HepG2 (cell line): ENCODE results near the gene PKP3. TPM values are rescaled to one million over a fixed set of nuclear protein-coding genes. Genes with fewer than 3 reads are reported as not detected.

Experiments
- EP300 ChIP-seq, 3 experiments: sonication (generic) in 1 of 3; formaldehyde crosslinking in 1 of 3; IDR thresholded peaks; 2 replicates each; pipeline versions ENCODE4 v1.5.1 to v1.6.1; 2011 to 2020; ENCODE audit warnings: low read depth in 2 of 3, low read length in 2 of 3, borderline replicate concordance in 1 of 3, improper control_type of control experiment in 1 of 3, mild to moderate bottlenecking in 1 of 3, missing genetic modification reagents in 1 of 3, moderate library complexity in 1 of 3
- RFX1 ChIP-seq: fragments of 450-650 bp; IDR thresholded peaks from 2 replicates; pipeline ENCODE4 v1.6.1; 2017
- RNF2 ChIP-seq: fragments of 450-650 bp; conservative IDR thresholded peaks from 2 replicates; pipeline ENCODE4 v1.6.1; 2016; ENCODE audit warnings: low read depth
- SIX4 ChIP-seq: sonication (generic); formaldehyde crosslinking; IDR thresholded peaks from 2 replicates; pipeline ENCODE4 v1.4.0; 2020; ENCODE audit warnings: missing genetic modification reagents
- SNRNP70 ChIP-seq: fragments of 200-400 bp; formaldehyde crosslinking; IDR thresholded peaks from 2 replicates; pipeline ENCODE4 v1.6.1; 2017; ENCODE audit warnings: mild to moderate bottlenecking, low read depth, low read length, moderate library complexity
- SOX6 ChIP-seq, 2 experiments: fragments of 450-650 bp in 1 of 2; sonication (generic) in 1 of 2; formaldehyde crosslinking in 1 of 2; IDR thresholded peaks; 2 replicates each; pipeline versions ENCODE4 v1.4.0 to v1.6.1; 2017 to 2020; ENCODE audit warnings: antibody characterized with exemption in 1 of 2, mild to moderate bottlenecking in 1 of 2, missing genetic modification reagents in 1 of 2
- TEAD3 ChIP-seq: optimal IDR thresholded peaks from 2 replicates; pipeline ENCODE3; 2016; ENCODE audit warnings: borderline replicate concordance
- TFDP1 ChIP-seq: IDR thresholded peaks from 2 replicates; pipeline ENCODE4 v1.6.1; 2016; ENCODE audit warnings: missing compliant biosample characterization, missing genetic modification reagents, borderline replicate concordance
- ZBTB1 ChIP-seq: sonication (generic); formaldehyde crosslinking; IDR thresholded peaks from 2 replicates; pipeline ENCODE4 v1.4.0; 2020; ENCODE audit warnings: missing genetic modification reagents, borderline replicate concordance
- ZFP37 ChIP-seq: sonication (generic); formaldehyde crosslinking; IDR thresholded peaks from 2 replicates; pipeline ENCODE4 v1.4.0; 2020; ENCODE audit warnings: missing genetic modification reagents, borderline replicate concordance
- ZNF101 ChIP-seq: sonication (generic); formaldehyde crosslinking; IDR thresholded peaks from 2 replicates; pipeline ENCODE4 v1.4.0; 2020; ENCODE audit warnings: mild to moderate bottlenecking, low read depth, missing genetic modification reagents, borderline replicate concordance
- ZNF263 ChIP-seq: sonication (generic); formaldehyde crosslinking; IDR thresholded peaks from 2 replicates; pipeline ENCODE4 v1.4.0; 2020; ENCODE audit warnings: missing genetic modification reagents
- ZNF331 ChIP-seq: sonication (generic); formaldehyde crosslinking; IDR thresholded peaks from 2 replicates; pipeline ENCODE4 v1.4.0; 2020; ENCODE audit warnings: missing genetic modification reagents
- ZNF530 ChIP-seq: sonication (generic); formaldehyde crosslinking; IDR thresholded peaks from 2 replicates; pipeline ENCODE4 v1.5.0; 2020; ENCODE audit warnings: low read depth, mild to moderate bottlenecking, missing genetic modification reagents
- ZNF557 ChIP-seq: sonication (generic); formaldehyde crosslinking; IDR thresholded peaks from 2 replicates; pipeline ENCODE4 v1.4.0; 2020; ENCODE audit warnings: missing genetic modification reagents
- ZNF562 ChIP-seq: sonication (generic); formaldehyde crosslinking; IDR thresholded peaks from 2 replicates; pipeline ENCODE4 v1.8.0; 2022; ENCODE audit warnings: missing genetic modification reagents, borderline replicate concordance
- ZNF619 ChIP-seq: sonication (generic); formaldehyde crosslinking; IDR thresholded peaks from 2 replicates; pipeline ENCODE4 v1.4.0; 2020; ENCODE audit warnings: mild to moderate bottlenecking, missing genetic modification reagents
- ZNF75D ChIP-seq: sonication (generic); formaldehyde crosslinking; IDR thresholded peaks from 2 replicates; pipeline ENCODE4 v1.8.1; 2023; ENCODE audit warnings: missing genetic modification reagents, mild to moderate bottlenecking, borderline replicate concordance
- polyA plus RNA-seq, 8 experiments: library from polyadenylated mRNA; depleted of rRNA in 3 of 8; stranded (reverse) in 7 of 8; unstranded in 1 of 8; fragments of >200 nt; fragmentation: Illumina TruSeq in 4 of 8; extraction: Trizol in 4 of 8; gene quantifications; 2 replicates each; pipeline versions ENCODE4 v1.2.1 to v1.2.3, GENCODE V29; 2011 to 2016; ENCODE audit warnings: low read depth in 4 of 8, missing spikeins in 1 of 8, mixed read lengths in 1 of 8; ENCODE audit not compliant: insufficient read depth in 1 of 8
- total RNA-seq, 5 experiments: library from RNA; depleted of rRNA; stranded (reverse); fragments of >200 nt; fragmentation: Illumina TruSeq; extraction: Trizol; gene quantifications; 2 replicates each; pipeline ENCODE4 v1.2.3, GENCODE V29; 2016; ENCODE audit warnings: low read depth in 1 of 5
- TF ChIP-seq, protein P1 (sequence below): sonication (generic); formaldehyde crosslinking; IDR thresholded peaks from 2 replicates; pipeline ENCODE4 v1.5.0; 2020; ENCODE audit warnings: missing genetic modification reagents
- TF ChIP-seq, protein P2 (sequence below): sonication (generic); formaldehyde crosslinking; IDR thresholded peaks from 2 replicates; pipeline ENCODE4 v1.8.1; 2023; ENCODE audit warnings: mild to moderate bottlenecking, missing genetic modification reagents, borderline replicate concordance
- TF ChIP-seq, protein P3 (sequence below): sonication (generic); formaldehyde crosslinking; IDR thresholded peaks from 2 replicates; pipeline ENCODE4 v1.4.0; 2020; ENCODE audit warnings: missing genetic modification reagents
- TF ChIP-seq, protein P4 (sequence below): sonication (generic); formaldehyde crosslinking; IDR thresholded peaks from 2 replicates; pipeline ENCODE4 v1.8.0; 2022; ENCODE audit warnings: mild to moderate bottlenecking, missing genetic modification reagents
- TF ChIP-seq, protein P5 (sequence below): sonication (generic); formaldehyde crosslinking; IDR thresholded peaks from 2 replicates; pipeline ENCODE4 v1.5.1; 2020; ENCODE audit warnings: mild to moderate bottlenecking, moderate library complexity, missing genetic modification reagents

The PKP3 gene
- total and polyA plus RNA-seq, 2 of the 13 experiments (the other 11 are each of a cell fraction or from before 2014, with no cell fraction given): 18.0 to 28.7 TPM

DNA sequence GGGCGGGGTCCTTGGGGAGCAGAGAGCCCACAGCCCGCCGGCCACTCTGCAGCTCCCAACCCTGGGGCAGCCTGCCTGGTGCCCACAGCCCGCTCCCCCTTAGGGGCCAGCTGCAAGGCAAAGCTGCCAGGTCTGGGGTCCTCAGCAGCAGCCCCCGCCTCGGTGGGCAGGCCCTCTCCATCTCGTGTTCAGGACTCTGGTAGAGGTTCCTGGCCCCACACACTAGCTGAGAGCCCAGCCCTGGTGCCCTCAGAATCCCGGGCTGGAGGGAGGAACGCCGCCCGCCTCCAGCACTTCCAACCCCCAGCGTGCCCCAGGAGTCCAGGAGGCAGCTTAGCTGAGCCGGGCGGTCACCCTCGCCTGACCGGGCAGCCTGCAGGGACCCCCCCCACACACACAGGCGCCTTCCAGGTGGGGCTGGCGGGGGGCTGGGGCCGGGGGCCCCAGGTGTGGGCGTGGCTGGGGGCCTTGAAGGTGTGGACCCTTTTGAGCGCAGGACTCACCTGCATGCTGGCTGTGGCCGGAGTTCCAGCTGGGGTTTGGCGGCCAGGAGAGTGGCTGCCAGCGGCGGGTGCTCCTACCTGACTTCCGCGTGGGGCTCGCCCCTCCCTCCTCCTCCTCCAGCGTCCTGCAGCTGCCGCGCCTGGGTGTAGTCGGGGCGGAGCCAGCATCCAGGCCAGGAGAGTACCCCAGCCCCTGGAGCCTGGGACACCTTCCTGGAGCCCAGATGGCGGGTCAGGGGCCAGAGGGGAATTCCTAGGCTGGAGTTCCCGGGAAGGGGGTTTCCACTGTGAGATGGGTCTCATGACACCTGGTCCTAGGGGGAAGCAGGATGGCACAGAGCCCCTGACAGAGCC, 47.6 kb downstream of the PKP3 start, which contains the start of gene ANO9 (continued):
- TF ChIP-seq ZFP37 (CRISPR knock-in tag) (no peak), ZNF101 (no peak), SOX6 (IDR thresholded peaks at IDR 0.05) (no peak), SOX6 (CRISPR knock-in tag; IDR thresholded peaks at IDR 0.05) (no peak), ZNF75D (no peak), ZNF263 (CRISPR knock-in tag) (peak; percentile 74), TEAD3 (CRISPR knock-in tag) (no peak), SIX4 (no peak), TFDP1 (no peak), ZNF619 (CRISPR knock-in tag) (no peak), ZNF530 (no peak), RNF2 (no peak), ZNF557 (CRISPR knock-in tag) (no peak), ZNF331 (no peak), RFX1 (no peak), SNRNP70 (no peak), ZBTB1 (CRISPR knock-in tag) (no peak), ZNF562 (CRISPR knock-in tag) (no peak), EP300 (IDR thresholded peaks at IDR 0.05; ENCODE audit: low read depth in 2 of 2, low read length in 2 of 2) (no peak), EP300 (CRISPR knock-in tag; IDR thresholded peaks at IDR 0.05; ENCODE audit: borderline replicate concordance) (no peak)
- TF ChIP-seq, protein P1, sequence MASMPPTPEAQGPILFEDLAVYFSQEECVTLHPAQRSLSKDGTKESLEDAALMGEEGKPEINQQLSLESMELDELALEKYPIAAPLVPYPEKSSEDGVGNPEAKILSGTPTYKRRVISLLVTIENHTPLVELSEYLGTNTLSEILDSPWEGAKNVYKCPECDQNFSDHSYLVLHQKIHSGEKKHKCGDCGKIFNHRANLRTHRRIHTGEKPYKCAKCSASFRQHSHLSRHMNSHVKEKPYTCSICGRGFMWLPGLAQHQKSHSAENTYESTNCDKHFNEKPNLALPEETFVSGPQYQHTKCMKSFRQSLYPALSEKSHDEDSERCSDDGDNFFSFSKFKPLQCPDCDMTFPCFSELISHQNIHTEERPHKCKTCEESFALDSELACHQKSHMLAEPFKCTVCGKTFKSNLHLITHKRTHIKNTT (CRISPR knock-in tag): no peak
- TF ChIP-seq, protein P2, sequence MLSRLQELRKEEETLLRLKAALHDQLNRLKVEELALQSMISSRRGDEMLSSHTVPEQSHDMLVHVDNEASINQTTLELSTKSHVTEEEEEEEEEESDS (CRISPR knock-in tag): no peak
- TF ChIP-seq, protein P3, sequence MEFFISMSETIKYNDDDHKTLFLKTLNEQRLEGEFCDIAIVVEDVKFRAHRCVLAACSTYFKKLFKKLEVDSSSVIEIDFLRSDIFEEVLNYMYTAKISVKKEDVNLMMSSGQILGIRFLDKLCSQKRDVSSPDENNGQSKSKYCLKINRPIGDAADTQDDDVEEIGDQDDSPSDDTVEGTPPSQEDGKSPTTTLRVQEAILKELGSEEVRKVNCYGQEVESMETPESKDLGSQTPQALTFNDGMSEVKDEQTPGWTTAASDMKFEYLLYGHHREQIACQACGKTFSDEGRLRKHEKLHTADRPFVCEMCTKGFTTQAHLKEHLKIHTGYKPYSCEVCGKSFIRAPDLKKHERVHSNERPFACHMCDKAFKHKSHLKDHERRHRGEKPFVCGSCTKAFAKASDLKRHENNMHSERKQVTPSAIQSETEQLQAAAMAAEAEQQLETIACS (CRISPR knock-in tag): no peak
- TF ChIP-seq, protein P4, sequence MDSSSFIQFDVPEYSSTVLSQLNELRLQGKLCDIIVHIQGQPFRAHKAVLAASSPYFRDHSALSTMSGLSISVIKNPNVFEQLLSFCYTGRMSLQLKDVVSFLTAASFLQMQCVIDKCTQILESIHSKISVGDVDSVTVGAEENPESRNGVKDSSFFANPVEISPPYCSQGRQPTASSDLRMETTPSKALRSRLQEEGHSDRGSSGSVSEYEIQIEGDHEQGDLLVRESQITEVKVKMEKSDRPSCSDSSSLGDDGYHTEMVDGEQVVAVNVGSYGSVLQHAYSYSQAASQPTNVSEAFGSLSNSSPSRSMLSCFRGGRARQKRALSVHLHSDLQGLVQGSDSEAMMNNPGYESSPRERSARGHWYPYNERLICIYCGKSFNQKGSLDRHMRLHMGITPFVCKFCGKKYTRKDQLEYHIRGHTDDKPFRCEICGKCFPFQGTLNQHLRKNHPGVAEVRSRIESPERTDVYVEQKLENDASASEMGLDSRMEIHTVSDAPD: no peak
- TF ChIP-seq, protein P5, sequence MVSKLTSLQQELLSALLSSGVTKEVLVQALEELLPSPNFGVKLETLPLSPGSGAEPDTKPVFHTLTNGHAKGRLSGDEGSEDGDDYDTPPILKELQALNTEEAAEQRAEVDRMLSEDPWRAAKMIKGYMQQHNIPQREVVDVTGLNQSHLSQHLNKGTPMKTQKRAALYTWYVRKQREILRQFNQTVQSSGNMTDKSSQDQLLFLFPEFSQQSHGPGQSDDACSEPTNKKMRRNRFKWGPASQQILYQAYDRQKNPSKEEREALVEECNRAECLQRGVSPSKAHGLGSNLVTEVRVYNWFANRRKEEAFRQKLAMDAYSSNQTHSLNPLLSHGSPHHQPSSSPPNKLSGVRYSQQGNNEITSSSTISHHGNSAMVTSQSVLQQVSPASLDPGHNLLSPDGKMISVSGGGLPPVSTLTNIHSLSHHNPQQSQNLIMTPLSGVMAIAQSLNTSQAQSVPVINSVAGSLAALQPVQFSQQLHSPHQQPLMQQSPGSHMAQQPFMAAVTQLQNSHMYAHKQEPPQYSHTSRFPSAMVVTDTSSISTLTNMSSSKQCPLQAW (CRISPR knock-in tag): no peak
